Testis (tissue), 3 donors: Measurements from ENCODE around the gene ZNF317. TPM values are rescaled to one million over a fixed set of nuclear protein-coding genes. Genes with fewer than 3 reads are reported as not detected.

Experiments used
- DNase-seq: peaks from one replicate; pipeline ENCODE4 v3.0.0-alpha.2; 2019
- H3K27ac ChIP-seq, 2 donors: fragments of 200-600 bp; sonication (generic); one replicate each; pipeline ENCODE4 v1.5.1; 2019
- H3K27me3 ChIP-seq: fragments of 200-600 bp; sonication (generic); one replicate; pipeline ENCODE4 v1.5.1; 2019
- H3K36me3 ChIP-seq: fragments of 200-600 bp; sonication (generic); one replicate; pipeline ENCODE4 v1.5.1; 2017; ENCODE audit warnings: low read depth; ENCODE audit errors: missing control alignments
- H3K4me1 ChIP-seq: fragments of 200-600 bp; sonication (generic); one replicate; pipeline ENCODE4 v1.5.1; 2019
- H3K4me3 ChIP-seq, 2 donors: fragments of 200-600 bp; sonication (generic); one replicate each; pipeline ENCODE4 v1.5.1; 2017 to 2019
- H3K9me3 ChIP-seq: fragments of 200-600 bp; sonication (generic); one replicate; pipeline ENCODE4 v1.5.1; 2017
- CTCF ChIP-seq, 3 experiments: fragments of 450-650 bp in 2 of 3; fragments of 200-600 bp in 1 of 3; sonication (generic) in 1 of 3; IDR thresholded peaks; one replicate each; pipeline ENCODE4 v1.5.1; 2016 to 2019; ENCODE audit warnings: antibody characterized with exemption in 3 of 3, mild to moderate bottlenecking in 2 of 3, moderate library complexity in 1 of 3
- POLR2A ChIP-seq: fragments of 450-650 bp; IDR thresholded peaks from one replicate; pipeline ENCODE4 v1.6.1; 2017; ENCODE audit warnings: antibody characterized with exemption, mild to moderate bottlenecking, moderate library complexity
- WGBS, 2 donors: methylation state at CpG; one replicate each; pipeline ENCODE4 v1.1.5; 2018; 5-methylcytosine and 5-hydroxymethylcytosine counted together
- intact Hi-C: fragments of 100-400 bp; cut with DNase I; formaldehyde crosslinking; loops from one replicate; pipeline ENCODE4 v1.15.1; 2023; ENCODE audit warnings: low total_unique reads
- polyA plus RNA-seq: library from polyadenylated mRNA; stranded (reverse); fragments of 350-450 nt; fragmentation: Illumina TruSeq; extraction: RNeasy Lipid Tissue Mini Kit (QIAGEN cat#74804); gene quantifications from one replicate; pipeline ENCODE4 v1.2.3, GENCODE V29; 2014; ENCODE audit warnings: low read depth, low replicate concordance; ENCODE audit not compliant: insufficient read depth
- total RNA-seq, 2 donors: library from RNA; depleted of rRNA; stranded (reverse); fragments of >200 nt; gene quantifications; one replicate each; pipeline ENCODE4 v1.2.3, GENCODE V29; 2016

Gene ZNF317
- total and polyA plus RNA-seq, 3 donors from 2014 or later, result 16.1 to 28.8 (median 19.4) TPM

DNA sequence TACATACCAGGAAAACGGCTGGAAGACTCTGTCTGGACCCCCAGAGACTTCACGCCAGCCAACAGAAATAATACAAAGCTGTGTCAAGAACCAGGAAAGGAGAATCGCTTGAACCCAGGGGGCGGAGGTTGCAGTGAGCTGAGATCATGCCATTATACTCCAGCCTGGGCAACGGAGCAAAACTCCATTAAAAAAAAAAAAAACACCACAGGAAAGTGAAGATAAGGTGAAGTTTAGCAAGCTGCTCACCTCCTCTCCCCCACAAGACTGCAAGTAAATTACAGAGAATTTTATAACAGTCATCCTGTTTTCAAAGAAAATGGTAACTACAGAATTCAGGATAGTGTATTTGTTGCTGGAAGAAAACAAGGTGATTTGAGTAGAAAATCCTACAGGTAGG lies 23.6 kb upstream of the ZNF317 start:
- WGBS, 2 donors, result 46 to 56% methylated on average over 5 of the region's 5 CpGs
- H3K36me3 ChIP-seq, result no peaks in the 10 kb centered on the region
- no peaks in the 10 kb centered on the region for H3K9me3 ChIP-seq
- no peak overlapping the region for H3K4me3 ChIP-seq
- DNase-seq, result no peak
- intact Hi-C loops, result no loop called here
- no peak for TF ChIP-seq POLR2A
- no peak for TF ChIP-seq CTCF (IDR thresholded peaks at IDR 0.05)
- no peaks in the 10 kb centered on the region for H3K4me1 ChIP-seq
- H3K27me3 ChIP-seq, result no peaks in the 10 kb centered on the region
- H3K27ac ChIP-seq, result no peak overlapping the region

- no peak for DNase-seq
- TF ChIP-seq POLR2A, result no peak
- no peak for TF ChIP-seq CTCF (IDR thresholded peaks at IDR 0.05)
- H3K4me3 ChIP-seq, result no peak within 1 kb of the TSS
- H3K27me3 ChIP-seq, result no peaks in the 10 kb centered on the region
- H3K36me3 ChIP-seq, result no peaks in the 10 kb centered on the region
- no peaks in the 10 kb centered on the region for H3K9me3 ChIP-seq
- WGBS, 2 donors, result 73 to 88% methylated on average over 1 of the region's 1 CpG
- no peaks in the 10 kb centered on the region for H3K4me1 ChIP-seq
- H3K27ac ChIP-seq, result no peak within 1 kb of the TSS
- intact Hi-C loops, result no loop called here
Measured at GRCh38 chr19:9126900-9127405, 13.2 kb upstream of the ZNF317 start, which contains the start of gene OR7G3. Gene OR7G3, minus strand, starts transcription at chr19:9126950. Its CDS starts 0 bp downstream, at chr19:9126950.

GRCh38 chr19:9128171-9128570 lies 12.0 kb upstream of the ZNF317 start:
- TF ChIP-seq CTCF (IDR thresholded peaks at IDR 0.05) (no peak), POLR2A (no peak)
- Histone ChIP-seq H3K9me3 (no peaks in the 10 kb centered on the region), H3K36me3 (no peaks in the 10 kb centered on the region), H3K27ac (no peak overlapping the region), H3K27me3 (no peaks in the 10 kb centered on the region), H3K4me3 (no peak overlapping the region), H3K4me1 (no peaks in the 10 kb centered on the region)
- DNase-seq, result no peak
- intact Hi-C loops, result no loop called here
- WGBS, 2 donors, result 79 to 86% methylated on average over 3 of the region's 3 CpGs

GRCh38 chr19:9130965-9131364 lies 9.2 kb upstream of the ZNF317 start:
- no peak for TF ChIP-seq POLR2A
- no peak for TF ChIP-seq CTCF (IDR thresholded peaks at IDR 0.05)
- Histone ChIP-seq H3K27me3 (no peaks in the 10 kb centered on the region), H3K9me3 (no peaks in the 10 kb centered on the region), H3K27ac (no peak overlapping the region), H3K4me3 (no peak overlapping the region), H3K36me3 (no peaks in the 10 kb centered on the region), H3K4me1 (no peaks in the 10 kb centered on the region)
- 68 to 74% methylated on average over 1 of the region's 1 CpG for WGBS, 2 donors
- no peak for DNase-seq
- intact Hi-C loops, result no loop called here

GRCh38 chr19:9132422-9132821 lies 7.8 kb upstream of the ZNF317 start:
- 64 to 66% methylated on average over 5 of the region's 5 CpGs for WGBS, 2 donors
- intact Hi-C loops, result no loop called here
- Histone ChIP-seq H3K36me3 (no peaks in the 10 kb centered on the region), H3K27me3 (no peaks in the 10 kb centered on the region), H3K27ac (no peak overlapping the region), H3K4me1 (no peaks in the 10 kb centered on the region), H3K9me3 (no peaks in the 10 kb centered on the region), H3K4me3 (no peak overlapping the region)
- DNase-seq, result no peak
- TF ChIP-seq POLR2A, result no peak
- TF ChIP-seq CTCF (IDR thresholded peaks at IDR 0.05), result no peak
